Sciatic nerve (tissue), 2 donors: ENCODE measurements around the gene RXFP4. TPM values are rescaled to one million over a fixed set of nuclear protein-coding genes. Genes with fewer than 3 reads are reported as not detected.
"Not testable (repeated sequence)": the region's sequence is repeated elsewhere in the genome, so short reads cannot be mapped to it uniquely, and the experiment has no call there.

ENCODE experiments used
- ATAC-seq: fragments of 200-7000 bp; cut with Tn5 transposase; one replicate; pipeline ENCODE4 v1.9.1; 2020; ENCODE audit warnings: mild to moderate bottlenecking, moderate library complexity
- DNase-seq: peaks from one replicate; pipeline ENCODE4 v3.0.0-alpha.2; 2020; ENCODE audit warnings: low spot score
- intact Hi-C: fragments of 100-400 bp; cut with DNase I; formaldehyde crosslinking; loops from one replicate; pipeline ENCODE4 v1.14.2; 2022
- total RNA-seq: library from RNA; stranded (reverse); fragmentation: NEBNext Ultra II Directional; extraction: Animal tissue kit (Norgen Biotek cat#: 25700); gene quantifications from one replicate; pipeline ENCODE4 v1.2.1, GENCODE V29; 2021
- donor health status: DM: no; HTN: no; CAD: no.
- donor health status: DM: no; HTN: no; CAD: no.

Gene RXFP4
- total RNA-seq = not detected

GRCh38 chr1:155940993-155941844 lies at the start of gene RXFP4:
Gene RXFP4 (plus strand): TSS chr1:155941638. CDS start chr1:155941710, 72 bp downstream.
- no peak for ATAC-seq
- no peak for DNase-seq
- intact Hi-C loops = loop anchor here (10.0 kb wide), 1 partner anchor 54 kb away; no protein-coding TSS in a partner anchor

- DNase-seq = no peak
- ATAC-seq = no peak
- intact Hi-C loops = no loop called here
These were observed 48.6 kb upstream of the RXFP4 start for GRCh38 chr1:155892796-155893195.

- intact Hi-C loops = no loop called here
- DNase-seq (no peak), ATAC-seq (peak; percentile 85)
These were observed 47.9 kb upstream of the RXFP4 start for GRCh38 chr1:155893389-155894142.

- intact Hi-C loops, DNase-seq, ATAC-seq: not testable (repeated sequence)
These were observed 45.8 kb upstream of the RXFP4 start for GRCh38 chr1:155895617-155896016.

GRCh38 chr1:155896476-155896875 lies 45.0 kb upstream of the RXFP4 start:
- ATAC-seq, DNase-seq, intact Hi-C loops: not testable (repeated sequence)

- ATAC-seq (no peak), DNase-seq (no peak)
- intact Hi-C loops = no loop called here
These were observed 43.7 kb upstream of the RXFP4 start for GRCh38 chr1:155897746-155898145.

- DNase-seq (no peak), ATAC-seq (no peak)
- intact Hi-C loops = no loop called here
These were observed 42.5 kb upstream of the RXFP4 start for GRCh38 chr1:155898888-155899287.

- intact Hi-C loops = no loop called here
- ATAC-seq = no peak
- DNase-seq = no peak
These were observed 41.8 kb upstream of the RXFP4 start for GRCh38 chr1:155899683-155900082.

- DNase-seq (no peak), ATAC-seq (no peak)
- intact Hi-C loops = no loop called here
These were observed 41.3 kb upstream of the RXFP4 start for GRCh38 chr1:155900161-155900560.

GRCh38 chr1:155904261-155904660 lies 37.2 kb upstream of the RXFP4 start:
- DNase-seq = no peak
- no peak for ATAC-seq
- intact Hi-C loops = no loop called here

- peak; percentile 27 for ATAC-seq
- intact Hi-C loops = no loop called here
- DNase-seq = no peak
These were observed 31.5 kb upstream of the RXFP4 start for GRCh38 chr1:155909894-155910293.

- ATAC-seq (peak; percentile 81), DNase-seq (no peak)
- intact Hi-C loops = no loop called here
These were observed 30.8 kb upstream of the RXFP4 start for GRCh38 chr1:155910621-155911121.

- intact Hi-C loops = no loop called here
- DNase-seq (peak; percentile 94), ATAC-seq (peak; percentile 99)
These were observed 30.0 kb upstream of the RXFP4 start, which contains the start of gene RIT1 for GRCh38 chr1:155911156-155912055. Gene RIT1 (minus strand): TSS chr1:155911349. CDS start chr1:155910761, 588 bp downstream.

GRCh38 chr1:155912056-155912536 lies 29.3 kb upstream of the RXFP4 start:
- intact Hi-C loops = no loop called here
- ATAC-seq (no peak), DNase-seq (no peak)

GRCh38 chr1:155913969-155914757 lies 27.3 kb upstream of the RXFP4 start:
- no peak for ATAC-seq
- intact Hi-C loops = no loop called here
- DNase-seq = no peak

- intact Hi-C loops = no loop called here
- no peak for ATAC-seq
- no peak for DNase-seq
These were observed 22.8 kb upstream of the RXFP4 start for GRCh38 chr1:155918660-155919059.

GRCh38 chr1:155919801-155920200 lies 21.6 kb upstream of the RXFP4 start:
- ATAC-seq (no peak), DNase-seq (no peak)
- intact Hi-C loops = no loop called here

GRCh38 chr1:155920717-155921116 lies 20.7 kb upstream of the RXFP4 start:
- no peak for ATAC-seq
- no peak for DNase-seq
- intact Hi-C loops = no loop called here
